Fibroblast of peridontal ligament (primary cell): ENCODE measurements around the gene C1QTNF2.
"Not testable (repeated sequence)": the region's sequence is repeated elsewhere in the genome, so short reads cannot be mapped to it uniquely, and the experiment has no call there.

Source experiments
- DNase-seq: peaks from one replicate; pipeline ENCODE4 v3.0.0-alpha.2; 2010; ENCODE audit errors: extremely low read depth

Gene C1QTNF2

DNA sequence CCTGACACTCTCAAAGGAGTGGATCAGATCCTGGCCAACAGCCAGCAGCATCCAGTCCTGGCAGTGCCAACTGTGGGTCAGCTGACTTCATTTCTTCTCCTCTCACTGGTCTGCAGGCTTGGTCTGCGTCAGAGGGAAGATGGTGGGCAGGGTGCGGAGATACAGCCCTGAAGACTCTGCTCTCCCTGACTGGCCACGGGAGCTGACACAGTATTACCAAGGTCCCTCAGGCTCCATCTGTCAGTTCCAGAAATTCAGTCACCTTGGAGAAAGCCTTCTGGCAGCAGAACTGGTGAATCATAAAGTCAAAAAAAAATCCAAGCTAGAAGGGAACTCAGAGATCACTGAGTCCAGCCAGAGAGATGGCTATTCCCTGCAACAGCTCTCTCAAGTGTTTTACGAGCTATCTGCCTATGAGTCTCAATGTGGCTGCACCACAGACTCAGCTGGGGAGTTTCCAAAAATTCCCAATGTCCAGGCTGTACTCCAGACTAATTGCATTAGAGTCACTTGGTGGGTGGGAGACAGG, 27.9 kb downstream of the C1QTNF2 start:
- peak; percentile 22 for DNase-seq

DNA sequence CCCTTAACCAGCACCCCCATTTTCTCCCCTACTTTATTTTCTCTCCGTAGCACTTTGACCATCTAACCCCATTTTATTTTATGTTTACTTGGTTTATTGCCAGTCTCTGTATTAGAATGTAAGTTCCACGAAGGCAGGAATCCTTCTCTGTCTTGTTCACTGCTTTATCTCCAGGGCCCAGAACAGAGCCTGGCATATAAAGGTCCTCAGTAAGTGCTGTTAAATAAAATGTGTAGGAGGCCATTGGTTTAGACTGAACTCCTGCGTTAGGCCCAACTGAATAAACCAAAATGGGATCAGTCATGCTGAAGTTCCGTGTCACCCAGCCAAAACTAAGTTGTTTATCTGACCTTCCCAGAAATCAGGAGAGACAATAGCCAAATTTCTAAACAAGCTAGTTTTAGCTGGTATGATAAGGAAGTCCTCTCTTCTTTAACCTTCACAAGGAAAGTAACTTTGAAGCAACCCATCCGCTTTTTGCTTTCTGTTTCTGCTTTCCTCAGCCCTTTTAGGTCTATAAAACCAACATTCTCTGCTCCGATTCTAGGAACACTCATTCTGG, 29.0 kb downstream of the C1QTNF2 start:
- DNase-seq: no peak

DNA sequence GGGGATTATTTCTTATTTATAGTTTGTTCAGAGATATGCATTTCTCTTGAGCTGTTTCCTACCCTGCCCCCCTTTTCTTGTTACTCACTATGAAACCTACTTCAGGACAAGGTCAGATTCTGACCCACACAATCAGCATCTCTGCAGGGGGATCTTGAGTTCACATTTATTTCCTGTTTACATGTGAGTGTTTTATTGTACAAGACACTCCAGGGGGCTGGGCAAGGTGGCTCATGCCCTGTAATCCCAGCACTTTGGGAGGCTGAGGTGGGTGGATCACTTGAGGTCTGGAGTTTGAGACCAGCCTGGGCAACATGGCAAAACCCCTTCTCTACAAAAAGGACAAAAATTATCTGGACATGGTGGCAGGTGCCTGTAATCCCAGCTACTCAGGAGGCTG, 29.9 kb downstream of the C1QTNF2 start:
- DNase-seq: not testable (repeated sequence)

DNA sequence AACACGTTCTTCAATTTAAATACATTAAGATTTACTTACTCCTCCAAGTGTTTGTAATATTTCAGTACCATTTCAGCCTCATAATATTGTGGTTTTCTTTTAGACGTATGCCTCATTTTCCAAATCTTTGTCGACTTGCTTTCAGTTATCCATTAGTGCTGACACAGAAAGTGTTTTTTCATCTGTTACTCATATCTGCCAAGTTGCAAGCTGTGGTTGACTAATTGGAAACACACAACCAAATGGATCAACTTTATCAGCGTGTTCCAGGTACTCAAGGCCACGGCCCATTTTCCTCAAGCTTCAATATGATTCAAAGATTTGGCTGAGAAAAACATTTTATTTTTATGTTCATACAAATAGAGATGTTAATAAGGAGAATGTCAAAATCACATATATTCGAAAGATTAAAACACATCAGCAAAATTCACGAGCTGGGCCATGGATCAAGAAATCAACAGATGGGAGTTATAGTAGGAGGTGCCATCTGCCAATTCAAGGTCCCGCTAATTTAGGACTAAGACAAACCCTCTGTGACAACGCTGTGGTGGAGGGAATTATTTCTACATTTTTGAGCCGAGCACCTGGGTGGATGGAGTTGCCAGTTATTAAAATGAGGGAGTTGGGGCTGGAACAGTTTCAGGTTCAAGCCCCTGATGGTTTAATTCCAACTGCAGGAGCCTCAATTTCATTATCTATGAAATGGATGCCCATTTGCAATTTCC, 30.9 kb downstream of the C1QTNF2 start:
- no peak for DNase-seq

DNA sequence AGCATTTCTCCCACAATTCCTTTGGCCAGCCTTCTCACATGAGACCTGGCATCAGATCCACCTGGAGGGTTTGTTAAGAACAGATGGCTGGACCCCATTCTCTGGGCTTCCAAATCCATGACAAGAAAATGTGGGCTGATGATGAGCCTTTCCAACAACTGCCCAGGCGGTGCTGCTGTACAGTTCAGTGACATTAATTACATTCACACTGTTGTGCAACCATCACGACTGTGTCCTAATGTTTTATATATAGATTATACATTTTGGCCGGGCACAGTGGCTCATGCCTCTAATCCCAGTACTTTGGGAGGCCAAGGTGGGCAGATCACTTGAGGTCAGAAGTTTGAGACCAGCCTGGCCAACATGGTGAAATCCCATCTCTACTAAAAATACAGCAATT, 35.7 kb downstream of the C1QTNF2 start:
- DNase-seq: not testable (repeated sequence)

DNA sequence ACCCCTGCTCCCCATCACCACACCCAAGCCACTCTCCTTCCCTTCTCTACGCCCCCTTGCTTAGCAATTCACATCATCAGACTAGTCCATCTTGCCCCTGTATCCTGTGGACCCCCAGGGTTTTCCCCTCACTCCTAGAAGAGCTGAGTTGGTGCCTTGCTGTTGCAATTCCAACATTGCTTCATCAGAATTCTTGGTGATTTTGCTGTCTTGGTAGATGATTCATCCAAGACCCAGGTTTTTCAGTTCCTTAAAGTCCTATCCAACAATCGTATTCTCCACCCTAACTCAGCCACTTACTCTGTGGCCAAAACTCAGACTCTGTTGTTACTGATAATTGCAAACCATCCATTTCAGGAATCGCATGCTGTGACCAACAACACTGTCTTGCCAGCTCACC, 36.7 kb downstream of the C1QTNF2 start:
- peak; percentile 71 for DNase-seq

DNA sequence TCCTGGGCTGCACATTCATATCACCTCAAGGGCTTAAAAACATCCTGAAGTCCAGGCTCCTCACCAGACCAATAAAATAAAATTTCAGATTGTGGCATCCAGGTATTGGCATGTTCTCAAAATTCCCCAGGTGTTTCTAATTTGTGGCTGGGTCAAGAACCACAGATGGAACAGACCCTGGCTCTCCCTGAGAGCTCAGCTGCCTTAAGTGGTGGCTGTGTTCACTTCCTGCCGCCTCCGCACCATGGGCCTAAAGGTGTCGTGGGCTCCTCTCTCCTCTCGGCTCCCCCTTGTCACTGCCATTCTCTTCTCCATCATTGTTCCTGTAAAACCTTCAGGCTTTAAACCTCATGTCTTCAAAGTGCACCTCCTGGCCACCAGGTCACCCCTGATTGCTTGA, 40.2 kb downstream of the C1QTNF2 start:
- DNase-seq: no peak

DNA sequence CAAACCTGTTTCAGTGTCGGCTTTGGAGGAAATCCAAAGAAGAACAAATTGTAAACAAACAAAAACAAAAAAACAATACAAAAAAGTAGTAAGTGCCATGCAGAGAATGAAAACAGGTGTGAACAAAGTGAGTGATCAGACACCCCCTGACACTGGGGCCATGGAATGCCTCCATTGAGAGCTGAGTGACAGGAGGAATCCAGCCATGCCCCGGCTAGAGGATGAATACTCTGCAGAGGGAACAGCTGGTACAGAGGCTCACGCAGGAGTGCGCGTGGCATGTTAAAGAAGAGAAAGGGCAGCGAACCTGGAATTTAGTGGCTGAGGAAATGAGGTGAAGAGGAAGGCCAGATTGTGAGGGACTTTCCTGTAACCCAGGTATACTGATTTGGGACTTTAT, 42.6 kb downstream of the C1QTNF2 start:
- DNase-seq: no peak

DNA sequence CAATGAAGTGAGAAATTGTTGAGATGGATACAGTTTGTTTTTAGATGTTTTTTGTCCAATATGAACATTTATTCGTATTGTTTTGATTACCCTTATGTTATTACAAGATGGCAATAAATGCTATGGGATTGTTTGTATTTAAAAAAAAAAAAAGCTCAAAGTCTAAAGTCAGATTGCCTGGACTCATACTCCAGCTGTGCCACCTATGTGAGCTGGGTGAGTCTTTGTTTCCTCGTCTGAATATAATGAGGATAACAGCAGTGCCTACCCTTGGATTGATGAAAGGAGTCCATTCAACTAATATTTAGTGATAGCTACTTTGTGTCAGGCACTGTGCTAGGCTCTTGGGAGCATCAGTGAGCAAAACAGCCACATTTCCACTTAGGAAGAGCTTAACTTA, 43.4 kb downstream of the C1QTNF2 start:
- DNase-seq: no peak

DNA sequence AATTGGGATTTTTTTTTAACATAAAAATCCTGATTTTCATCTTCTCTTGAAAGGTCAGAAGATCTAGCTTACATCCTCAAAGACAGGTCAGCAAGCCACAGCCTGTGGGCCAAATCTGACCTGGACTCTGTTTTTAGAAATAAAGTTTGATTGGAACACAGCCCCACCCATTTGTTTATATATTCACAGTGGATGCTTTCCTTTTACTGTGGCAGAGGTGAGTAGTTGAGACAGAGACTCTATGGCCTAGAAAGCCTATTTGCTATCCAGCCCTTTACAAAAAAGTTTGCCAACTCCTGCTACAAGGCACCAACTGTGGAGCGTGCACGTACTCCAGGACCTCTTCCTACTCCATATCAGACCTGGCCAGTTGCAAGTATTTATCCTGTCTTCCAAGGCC, 44.7 kb downstream of the C1QTNF2 start:
- no peak for DNase-seq

DNA sequence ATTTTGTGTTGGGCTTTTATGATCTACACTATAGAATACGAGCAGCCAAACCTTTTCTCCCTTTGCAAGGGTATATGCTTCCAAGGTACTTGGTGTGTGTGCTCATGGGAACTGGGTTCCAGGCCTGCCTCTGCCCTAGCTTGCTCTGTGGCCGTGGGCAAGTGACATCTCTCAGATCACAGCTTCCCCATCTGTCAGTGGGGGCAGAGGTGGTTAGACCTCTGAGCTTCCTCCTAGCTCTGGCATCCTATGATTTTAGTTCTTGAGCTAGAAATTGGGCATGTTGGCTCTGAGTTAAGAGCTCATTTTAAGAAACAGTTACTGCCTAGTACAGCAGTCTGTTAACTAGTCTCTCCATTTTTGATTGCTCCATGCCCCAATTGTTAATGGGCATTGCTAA, 45.5 kb downstream of the C1QTNF2 start:
- DNase-seq: no peak

DNA sequence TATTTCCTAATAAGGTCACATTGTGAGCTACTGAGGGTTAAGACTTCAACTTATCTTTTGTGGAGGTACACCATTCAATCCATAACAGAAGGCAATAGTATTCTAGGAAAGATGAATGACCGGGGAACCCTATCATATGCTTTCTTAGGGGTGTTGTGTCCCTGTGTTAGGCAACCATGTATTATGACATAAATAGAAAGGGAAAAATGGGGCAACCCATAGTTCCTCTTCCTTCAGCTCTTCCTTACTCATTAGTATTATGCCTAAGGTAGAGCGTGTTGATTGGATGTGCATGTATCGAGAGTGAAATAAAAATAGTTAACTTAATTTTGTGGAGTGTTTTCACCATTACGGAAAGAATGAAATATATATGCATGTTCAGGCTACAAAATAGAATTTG, 52.0 kb downstream of the C1QTNF2 start:
- DNase-seq: no peak

DNA sequence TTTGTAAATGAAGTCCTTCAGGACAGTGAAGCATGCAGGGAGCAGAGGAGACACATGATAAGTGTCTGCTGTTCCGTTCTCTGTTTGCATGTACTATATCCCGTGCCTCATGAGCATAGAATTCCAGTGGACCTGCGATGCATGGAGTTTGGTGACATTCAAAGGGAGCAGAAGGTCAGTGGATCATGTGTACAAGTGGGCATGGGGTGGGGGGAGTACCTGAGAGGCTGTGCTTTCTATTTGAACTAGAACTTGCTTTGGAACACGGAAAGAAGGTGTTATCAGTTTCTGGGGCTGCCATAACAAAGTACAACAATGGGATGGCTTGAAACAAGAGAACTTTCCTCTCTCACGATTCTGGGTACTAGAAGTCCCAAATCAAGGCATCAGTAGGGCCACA, 53.0 kb downstream of the C1QTNF2 start:
- DNase-seq: no peak

DNA sequence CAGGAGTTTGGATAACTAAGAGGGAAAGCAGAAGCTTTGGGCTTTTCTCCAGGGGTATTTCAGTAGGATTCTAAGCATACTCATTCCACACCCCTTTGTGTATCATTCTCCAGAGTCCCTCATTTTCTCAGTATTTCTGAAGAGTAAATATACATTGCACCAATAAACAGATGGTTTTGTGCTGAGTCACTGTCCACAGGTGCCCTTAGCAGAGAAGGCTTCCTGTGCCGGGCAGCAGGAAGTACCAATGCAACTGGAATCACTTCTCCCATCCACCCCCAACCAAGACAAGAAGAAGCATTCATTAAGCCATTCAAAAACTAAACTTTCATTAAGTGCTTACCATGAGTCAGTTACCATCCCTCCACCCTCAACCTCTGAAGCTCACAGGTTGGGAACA, 54.5 kb downstream of the C1QTNF2 start:
- DNase-seq: no peak

DNA sequence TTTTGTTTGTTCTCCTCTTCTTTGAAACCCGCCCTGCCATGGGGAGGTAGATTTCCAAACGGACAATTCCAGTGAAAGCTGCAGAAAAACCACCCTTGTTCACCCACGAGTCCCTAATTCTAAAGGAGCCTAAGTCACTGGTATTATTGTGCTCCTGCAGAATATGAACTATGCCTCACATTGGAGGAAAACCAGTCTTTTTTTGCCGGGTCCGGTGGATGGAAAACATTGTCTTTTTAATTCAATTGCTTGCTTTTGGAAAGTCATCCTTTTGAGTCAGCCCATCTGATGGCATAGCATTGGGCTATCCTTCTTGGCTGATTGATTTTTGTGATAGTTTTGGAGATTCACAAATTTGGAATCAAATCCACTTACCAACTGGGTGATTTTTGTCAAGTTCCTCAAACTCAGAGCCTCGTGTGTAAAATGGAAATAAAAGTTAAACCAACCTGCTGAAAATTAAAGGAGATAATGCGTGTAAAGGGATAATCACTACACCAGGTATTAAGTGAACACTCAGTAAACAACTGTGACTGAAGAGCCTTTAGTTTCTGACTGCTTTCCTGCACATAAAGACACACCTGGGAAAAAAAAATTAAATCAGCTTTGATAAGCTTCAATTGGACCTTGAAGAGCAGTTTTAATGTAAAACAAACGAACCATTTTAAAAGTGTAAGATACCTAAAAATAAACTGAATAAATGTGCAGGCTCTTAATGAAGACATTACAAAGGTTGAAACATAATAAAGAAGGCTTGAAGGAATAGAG, 57.3 kb downstream of the C1QTNF2 start:
- no peak for DNase-seq

DNA sequence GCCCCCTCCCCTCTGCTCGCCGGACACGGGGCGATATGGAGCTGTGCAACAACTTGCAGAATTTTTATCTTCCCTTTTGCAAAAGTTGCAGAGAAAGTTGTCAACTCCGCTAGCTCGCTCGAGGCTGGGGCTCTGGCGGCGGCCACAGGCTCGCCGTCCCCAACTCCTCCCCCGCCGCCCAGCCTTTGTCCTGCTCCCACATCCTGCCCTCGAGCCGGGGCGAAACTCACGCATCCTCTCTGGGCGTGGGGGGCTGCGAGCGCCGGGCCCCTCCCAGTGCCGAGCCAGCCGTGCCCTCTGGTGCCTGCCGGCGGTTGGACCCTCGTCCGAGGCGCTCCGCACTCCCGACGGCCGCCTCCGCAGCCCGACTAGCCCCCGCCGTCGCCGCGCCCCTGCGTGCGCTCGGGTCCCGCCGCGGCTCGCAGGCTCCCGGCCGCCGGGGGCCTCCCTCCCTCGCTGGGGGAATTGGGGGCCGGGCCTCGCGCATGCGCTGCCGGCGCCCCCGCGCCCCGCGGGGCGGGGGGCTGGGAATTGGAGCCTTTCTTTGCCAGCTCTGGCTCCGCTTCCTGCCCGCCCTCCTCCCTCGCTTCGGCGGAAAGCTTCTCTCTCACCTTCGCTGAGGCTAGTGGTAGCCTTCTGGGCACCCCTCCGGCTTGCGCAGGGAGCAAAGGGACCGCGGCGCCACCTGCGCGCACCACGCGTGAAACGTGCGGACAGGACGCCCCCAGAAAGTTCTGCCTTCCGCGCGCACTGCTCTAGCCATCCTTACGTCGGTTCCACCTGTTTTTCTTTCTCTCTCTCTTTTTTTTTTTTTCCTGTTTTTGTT, 58.1 kb downstream of the C1QTNF2 start, which contains the start of gene CCNJL:
Gene CCNJL (minus strand): TSS at position 431 of the 826 bp plus-strand sequence. CDS start 641 bp downstream, outside the sequence.
- no peak for DNase-seq

DNA sequence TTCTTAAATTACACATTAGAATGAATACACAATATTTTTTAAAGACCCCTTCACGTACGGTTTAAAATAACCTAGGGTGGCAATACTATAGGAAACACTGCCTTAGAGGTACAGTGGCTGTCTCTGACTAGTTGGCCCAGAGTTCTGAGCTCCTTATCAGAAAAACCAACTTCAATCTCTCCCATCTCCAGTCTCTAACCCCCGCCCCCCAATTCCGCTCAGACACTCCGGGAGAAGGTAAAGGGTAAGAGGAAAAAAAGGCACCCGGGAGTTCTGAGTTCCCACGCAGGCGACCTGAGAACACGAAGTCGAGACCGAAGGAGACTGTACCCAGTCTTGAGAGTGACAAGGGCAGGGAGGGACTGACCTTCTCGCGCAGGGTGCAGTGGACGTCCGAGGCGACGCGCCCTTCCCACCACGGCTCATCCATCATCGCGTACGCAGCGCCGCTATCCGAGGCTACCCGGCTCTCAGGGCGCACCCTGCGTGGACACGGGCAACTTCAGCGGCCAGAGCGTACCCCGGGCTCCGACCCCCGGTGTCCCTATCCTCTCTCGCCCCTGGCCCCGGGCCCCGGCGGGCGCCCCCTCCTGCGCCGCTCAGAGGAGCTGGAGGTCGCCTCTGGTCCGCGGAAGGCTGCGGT, 58.8 kb downstream of the C1QTNF2 start:
- DNase-seq: no peak

DNA sequence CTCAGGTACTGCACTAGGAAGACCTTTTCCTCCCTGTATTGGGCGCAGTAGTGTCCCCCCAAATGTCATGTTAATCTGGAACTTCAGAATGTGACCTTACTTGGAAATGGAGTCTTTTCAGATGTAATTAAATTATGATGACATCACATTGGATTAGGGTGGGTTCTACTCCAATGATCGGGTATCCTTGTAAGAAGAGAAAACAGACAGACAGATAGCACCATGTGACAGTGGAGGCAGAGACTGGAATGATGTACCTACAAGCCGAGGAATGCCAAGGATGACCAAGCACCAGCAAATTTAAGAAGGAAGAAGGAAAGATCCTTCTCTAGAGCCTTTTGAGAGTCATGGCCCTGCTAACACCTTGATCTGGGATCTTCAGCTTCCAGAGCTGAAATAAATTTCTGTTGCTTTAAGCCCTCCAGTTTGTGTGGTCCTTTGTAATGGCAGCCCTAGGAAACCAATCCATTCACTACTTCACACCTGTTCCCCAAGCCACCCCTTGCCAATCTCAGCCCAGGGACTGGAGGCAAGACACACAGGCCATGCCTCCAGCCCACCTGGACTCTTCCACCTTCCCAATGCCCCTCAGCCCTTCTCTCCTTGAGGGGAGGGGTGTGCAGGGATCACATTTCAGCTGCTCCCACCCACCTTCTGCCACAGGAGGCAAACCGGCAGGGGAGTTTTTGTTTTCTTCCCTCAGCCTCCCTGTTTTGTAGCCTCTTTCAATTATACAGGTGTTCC, 59.7 kb downstream of the C1QTNF2 start:
- DNase-seq: no peak

DNA sequence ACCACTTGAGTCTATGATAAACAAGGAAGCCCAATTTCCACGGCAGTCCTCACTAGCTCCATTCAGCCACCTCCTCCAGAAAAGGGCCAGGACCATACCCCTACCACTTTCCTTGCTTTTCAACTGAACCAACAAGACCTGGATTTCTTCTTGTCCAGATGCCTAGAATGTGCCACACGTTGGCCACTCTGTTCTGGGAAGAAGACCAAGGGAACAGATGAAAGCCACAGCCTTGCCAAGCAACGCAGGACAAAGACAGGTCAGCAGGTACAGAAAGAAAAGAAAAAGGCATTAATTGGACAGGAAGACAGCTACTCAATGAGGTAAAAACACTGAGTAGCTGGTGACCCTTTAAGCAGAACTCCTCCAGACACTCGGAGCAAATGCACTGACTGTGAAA, 60.3 kb downstream of the C1QTNF2 start:
- no peak for DNase-seq

DNA sequence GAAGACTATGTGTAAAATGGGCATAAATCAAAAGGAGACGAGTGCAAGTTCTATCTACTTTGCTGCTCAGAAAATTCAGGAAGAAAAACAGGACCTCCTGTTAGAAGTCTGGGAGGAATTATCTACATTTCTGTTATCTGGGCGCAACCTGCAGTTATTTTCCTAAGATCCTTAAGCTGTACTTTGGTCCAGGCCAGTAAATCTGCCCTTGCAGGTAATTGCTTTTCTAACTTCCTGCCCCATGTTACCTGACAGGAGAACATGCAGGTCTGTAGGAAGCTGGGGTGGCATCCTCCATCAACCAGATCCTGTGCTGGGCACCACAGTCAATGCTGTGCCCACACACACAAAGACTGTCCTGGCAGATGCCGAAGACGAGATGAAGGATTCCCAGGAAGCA, 63.7 kb downstream of the C1QTNF2 start:
- no peak for DNase-seq

DNA sequence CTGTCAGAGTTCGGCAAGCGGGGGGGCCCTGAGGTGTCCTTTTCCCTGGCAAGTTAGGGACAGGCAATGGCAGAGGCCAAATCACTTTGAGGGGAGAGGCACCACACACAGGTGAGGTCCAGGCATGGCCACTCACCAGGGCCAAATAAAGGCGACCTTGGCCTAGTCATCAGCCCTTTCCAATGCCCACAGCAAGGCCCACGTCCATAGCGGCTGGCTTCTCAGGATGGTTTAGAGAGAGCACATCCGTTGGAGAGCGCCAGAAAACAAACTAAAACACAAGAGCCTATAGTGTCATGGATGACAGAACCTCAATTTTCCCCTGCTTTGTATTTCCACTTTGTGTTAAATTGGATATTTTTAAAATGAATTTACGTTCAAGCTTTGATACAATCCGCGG, 65.1 kb downstream of the C1QTNF2 start:
- DNase-seq: no peak
